ENCODE results near the gene LBP.

- TF ChIP-seq OVOL2 (CRISPR knock-in tag; IDR thresholded peaks at IDR 0.05; ENCODE audit: borderline replicate concordance) (no peak), ATF3 (CRISPR knock-in tag; conservative IDR thresholded peaks at IDR 0.05) (no peak), MLX (CRISPR knock-in tag; IDR thresholded peaks at IDR 0.05) (no peak), CTCF (IDR thresholded peaks at IDR 0.05) (no peak), SP1 (CRISPR knock-in tag; conservative IDR thresholded peaks at IDR 0.05) (no peak), CREM (CRISPR knock-in tag; IDR thresholded peaks at IDR 0.05) (no peak), ZNF416 (CRISPR knock-in tag; IDR thresholded peaks at IDR 0.05) (no peak), MAX (CRISPR knock-in tag; IDR thresholded peaks at IDR 0.05) (no peak), NR2C2 (CRISPR knock-in tag; IDR thresholded peaks at IDR 0.05) (no peak), FOXJ3 (CRISPR knock-in tag; IDR thresholded peaks at IDR 0.05; ENCODE audit: borderline replicate concordance) (no peak), ZNF232 (CRISPR knock-in tag; IDR thresholded peaks at IDR 0.05) (no peak)
Measured at GRCh38 chr20:38387953-38388352, 41.7 kb downstream of the LBP start.

Data from WTC11 (cell line).